ENCODE results near the gene NT5M. TPM values are rescaled to one million over a fixed set of nuclear protein-coding genes. Genes with fewer than 3 reads are reported as not detected.

The NT5M gene
- total RNA-seq, 4 donors from 2014 or later: 1.1 to 6.0 (median 2.8) TPM

GRCh38 chr17:17309356-17309755 lies 6.2 kb downstream of the NT5M start:
- Histone ChIP-seq H3K27ac (no peak overlapping the region), H3K4me3 (replicated peaks in 1 of 3) (no peak overlapping the region), H3K36me3 (no peaks in the 10 kb centered on the region), H3K4me1 (no peaks in the 10 kb centered on the region), H3K27me3 (no peaks in the 10 kb centered on the region), H3K9me3 (no peaks in the 10 kb centered on the region)
- TF ChIP-seq POLR2A (IDR thresholded peaks at IDR 0.05) (no peak), CTCF (IDR thresholded peaks at IDR 0.05) (no peak)
- WGBS, 2 donors: 97 to 100% methylated on average over 1 of the region's 1 CpG
- no peak for DNase-seq
- intact Hi-C loops (cut with DNase I): no loop called here

GRCh38 chr17:17313350-17313991 lies 10.3 kb downstream of the NT5M start:
- no peaks in the 10 kb centered on the region for H3K9me3 ChIP-seq
- intact Hi-C loops (cut with DNase I): loop anchor here (5.0 kb wide), 1 partner anchor 311 kb away; no protein-coding TSS in a partner anchor
- H3K36me3 ChIP-seq: no peaks in the 10 kb centered on the region
- DNase-seq: peak; percentile 62 to 75
- TF ChIP-seq CTCF (IDR thresholded peaks at IDR 0.05) (peak; percentile 39 to 74 (median 66)), POLR2A (IDR thresholded peaks at IDR 0.05) (no peak)
- no peaks in the 10 kb centered on the region for H3K4me1 ChIP-seq
- no peak overlapping the region for H3K4me3 ChIP-seq (replicated peaks in 1 of 3)
- 44 to 58% methylated on average over 9 to 12 of the region's 12 CpGs for WGBS, 2 donors
- H3K27ac ChIP-seq: no peak overlapping the region
- no peaks in the 10 kb centered on the region for H3K27me3 ChIP-seq

- TF ChIP-seq POLR2A (IDR thresholded peaks at IDR 0.05) (no peak), CTCF (IDR thresholded peaks at IDR 0.05) (no peak)
- Histone ChIP-seq H3K36me3 (no peaks in the 10 kb centered on the region), H3K27me3 (no peaks in the 10 kb centered on the region), H3K9me3 (no peaks in the 10 kb centered on the region), H3K27ac (no peak overlapping the region), H3K4me3 (replicated peaks in 1 of 3) (no peak overlapping the region), H3K4me1 (no peaks in the 10 kb centered on the region)
- 75 to 79% methylated on average over 5 of the region's 5 CpGs for WGBS, 2 donors
- no peak for DNase-seq
- intact Hi-C loops (cut with DNase I): loop anchor here (5.0 kb wide), 1 partner anchor 312 kb away; no protein-coding TSS in a partner anchor
Measured at GRCh38 chr17:17314501-17315071, 11.4 kb downstream of the NT5M start.

- H3K27ac ChIP-seq: no peak overlapping the region
- H3K4me1 ChIP-seq: no peaks in the 10 kb centered on the region
- H3K9me3 ChIP-seq: no peaks in the 10 kb centered on the region
- DNase-seq: no peak
- H3K36me3 ChIP-seq: no peaks in the 10 kb centered on the region
- 92 to 94% methylated on average over 6 of the region's 6 CpGs for WGBS, 2 donors
- H3K27me3 ChIP-seq: no peaks in the 10 kb centered on the region
- no peak for TF ChIP-seq CTCF (IDR thresholded peaks at IDR 0.05)
- TF ChIP-seq POLR2A (IDR thresholded peaks at IDR 0.05): no peak
- intact Hi-C loops (cut with DNase I): no loop called here
- H3K4me3 ChIP-seq (replicated peaks in 1 of 3): no peak overlapping the region
Measured at GRCh38 chr17:17315142-17315821, 12.1 kb downstream of the NT5M start.
